Cardiac muscle cell (in vitro differentiated cells and primary cell): ENCODE data around the gene PPIP5K1. TPM values are rescaled to one million over a fixed set of nuclear protein-coding genes. Genes with fewer than 3 reads are reported as not detected.
"Not testable (repeated sequence)": the region's sequence is repeated elsewhere in the genome, so short reads cannot be mapped to it uniquely, and the experiment has no call there.

Experiments used
- DNase-seq, 2 donors: peaks; one replicate each; pipeline versions ENCODE4 v3.0.0 to v3.0.0-alpha.2; 2010 to 2017; ENCODE audit warnings: low read depth in 1 of 2, low spot score in 1 of 2
- H3K27ac ChIP-seq: fragments of 200-600 bp; sonication (generic); 2 replicates; pipeline ENCODE4 v1.5.1; 2016
- H3K27me3 ChIP-seq: fragments of 200-600 bp; sonication (generic); 2 replicates; pipeline ENCODE4 v1.6.0; 2016; ENCODE audit warnings: control low read depth
- H3K36me3 ChIP-seq: fragments of 200-600 bp; sonication (generic); 2 replicates; pipeline ENCODE4 v1.5.1; 2016; ENCODE audit warnings: control low read depth
- H3K4me1 ChIP-seq: fragments of 200-600 bp; sonication (generic); 2 replicates; pipeline ENCODE4 v1.8.1; 2017; ENCODE audit warnings: low read depth, mild to moderate bottlenecking, mixed run types
- H3K4me3 ChIP-seq: fragments of 200-600 bp; sonication (generic); 2 replicates; pipeline ENCODE4 v1.5.1; 2016; ENCODE audit warnings: mild to moderate bottlenecking
- H3K9me3 ChIP-seq: fragments of 200-600 bp; sonication (generic); 2 replicates; pipeline ENCODE4 v1.5.1; 2017; ENCODE audit warnings: low read depth, mild to moderate bottlenecking, control low read depth
- CTCF ChIP-seq: IDR thresholded peaks from 2 replicates; pipeline ENCODE4 v1.5.1; 2012; ENCODE audit warnings: low read depth, mild to moderate bottlenecking, low read length
- polyA plus RNA-seq: library from polyadenylated mRNA; unstranded; fragments of >200 nt; fragmentation: Nextera tagmentation; extraction: Ambion mirVana; gene quantifications from 2 replicates; pipeline ENCODE4 v1.2.1, GENCODE V29; 2016
- total RNA-seq: library from RNA; depleted of rRNA; stranded (reverse); fragments of >200 nt; gene quantifications from 2 replicates; pipeline ENCODE4 v1.2.3, GENCODE V29; 2016

The PPIP5K1 gene
- total RNA-seq: 16.0 and 20.0 TPM in 2 replicates
- 16.5 and 17.6 TPM in 2 replicates for polyA plus RNA-seq

GRCh38 chr15:43589778-43590466, at the start of gene PPIP5K1:
Gene PPIP5K1, minus strand, starts transcription at chr15:43590208. Its CDS starts 5,704 bp downstream, at chr15:43584504.
- DNase-seq, H3K36me3 ChIP-seq, H3K4me3 ChIP-seq, H3K9me3 ChIP-seq, H3K4me1 ChIP-seq, H3K27ac ChIP-seq, H3K27me3 ChIP-seq: not testable (repeated sequence)

- H3K4me3 ChIP-seq, DNase-seq, H3K27me3 ChIP-seq, H3K36me3 ChIP-seq, H3K9me3 ChIP-seq, H3K27ac ChIP-seq, H3K4me1 ChIP-seq: not testable (repeated sequence)
These were observed 48.6 kb upstream of the PPIP5K1 start for GRCh38 chr15:43638464-43639204.

GRCh38 chr15:43626937-43627336, 36.9 kb upstream of the PPIP5K1 start:
- not testable (repeated sequence) for H3K36me3 ChIP-seq, H3K9me3 ChIP-seq, H3K27ac ChIP-seq, H3K4me3 ChIP-seq, H3K27me3 ChIP-seq, H3K4me1 ChIP-seq, DNase-seq

GRCh38 chr15:43625106-43625505, 35.1 kb upstream of the PPIP5K1 start:
- Histone ChIP-seq H3K9me3 (no peaks in the 10 kb centered on the region), H3K4me1 (no peaks in the 10 kb centered on the region), H3K4me3 (no peak overlapping the region), H3K27ac (no peak overlapping the region), H3K36me3 (no peaks in the 10 kb centered on the region), H3K27me3 (no peaks in the 10 kb centered on the region)
- DNase-seq: no peak
- TF ChIP-seq CTCF: no peak

- H3K4me3 ChIP-seq, H3K4me1 ChIP-seq, H3K27me3 ChIP-seq, H3K27ac ChIP-seq, DNase-seq, H3K9me3 ChIP-seq, H3K36me3 ChIP-seq: not testable (repeated sequence)
These were observed 32.2 kb upstream of the PPIP5K1 start for GRCh38 chr15:43622068-43622799.

GRCh38 chr15:43618700-43619099, 28.7 kb upstream of the PPIP5K1 start, which contains the start of gene STRC:
Gene STRC, minus strand, starts transcription at chr15:43618800. Its CDS starts 78 bp downstream, at chr15:43618722.
- H3K27me3 ChIP-seq, DNase-seq, H3K9me3 ChIP-seq, H3K27ac ChIP-seq, H3K36me3 ChIP-seq, H3K4me3 ChIP-seq, H3K4me1 ChIP-seq: not testable (repeated sequence)

GRCh38 chr15:43617750-43618149, 27.7 kb upstream of the PPIP5K1 start:
- not testable (repeated sequence) for DNase-seq, H3K27ac ChIP-seq, H3K4me1 ChIP-seq, H3K36me3 ChIP-seq, H3K9me3 ChIP-seq, H3K4me3 ChIP-seq, H3K27me3 ChIP-seq

- not testable (repeated sequence) for H3K4me1 ChIP-seq, H3K4me3 ChIP-seq, H3K36me3 ChIP-seq, H3K27ac ChIP-seq, DNase-seq, H3K27me3 ChIP-seq, H3K9me3 ChIP-seq
These were observed 12.2 kb upstream of the PPIP5K1 start for GRCh38 chr15:43602233-43602632.

- not testable (repeated sequence) for H3K4me3 ChIP-seq
These were observed 10.2 kb upstream of the PPIP5K1 start for GRCh38 chr15:43600200-43600599.

GRCh38 chr15:43599131-43599530, 9.1 kb upstream of the PPIP5K1 start:
- not testable (repeated sequence) for H3K9me3 ChIP-seq, H3K4me3 ChIP-seq, DNase-seq, H3K36me3 ChIP-seq, H3K4me1 ChIP-seq, H3K27ac ChIP-seq, H3K27me3 ChIP-seq

More at GRCh38 chr15:43600200-43600599, 10.2 kb upstream of the PPIP5K1 start:
- H3K36me3 ChIP-seq, H3K4me1 ChIP-seq, H3K27me3 ChIP-seq, H3K27ac ChIP-seq, H3K9me3 ChIP-seq, DNase-seq: not testable (repeated sequence)

GRCh38 chr15:43593328-43594190, 3.6 kb upstream of the PPIP5K1 start, which contains the start of gene CKMT1B:
Gene CKMT1B, plus strand, starts transcription at chr15:43594027. Its CDS starts 192 bp downstream, at chr15:43594219.
- not testable (repeated sequence) for H3K4me3 ChIP-seq, DNase-seq, H3K27ac ChIP-seq, H3K4me1 ChIP-seq, H3K36me3 ChIP-seq, H3K27me3 ChIP-seq, H3K9me3 ChIP-seq

- H3K27me3 ChIP-seq, H3K27ac ChIP-seq, H3K36me3 ChIP-seq, DNase-seq, H3K4me3 ChIP-seq, H3K9me3 ChIP-seq, H3K4me1 ChIP-seq: not testable (repeated sequence)
These were observed 2.8 kb upstream of the PPIP5K1 start for GRCh38 chr15:43592841-43593240.
